ENCODE results near the gene SERTAD1.

GRCh38 chr19:40446263-40446784 is 20.5 kb upstream of the SERTAD1 start:
- TF ChIP-seq, protein P1, sequence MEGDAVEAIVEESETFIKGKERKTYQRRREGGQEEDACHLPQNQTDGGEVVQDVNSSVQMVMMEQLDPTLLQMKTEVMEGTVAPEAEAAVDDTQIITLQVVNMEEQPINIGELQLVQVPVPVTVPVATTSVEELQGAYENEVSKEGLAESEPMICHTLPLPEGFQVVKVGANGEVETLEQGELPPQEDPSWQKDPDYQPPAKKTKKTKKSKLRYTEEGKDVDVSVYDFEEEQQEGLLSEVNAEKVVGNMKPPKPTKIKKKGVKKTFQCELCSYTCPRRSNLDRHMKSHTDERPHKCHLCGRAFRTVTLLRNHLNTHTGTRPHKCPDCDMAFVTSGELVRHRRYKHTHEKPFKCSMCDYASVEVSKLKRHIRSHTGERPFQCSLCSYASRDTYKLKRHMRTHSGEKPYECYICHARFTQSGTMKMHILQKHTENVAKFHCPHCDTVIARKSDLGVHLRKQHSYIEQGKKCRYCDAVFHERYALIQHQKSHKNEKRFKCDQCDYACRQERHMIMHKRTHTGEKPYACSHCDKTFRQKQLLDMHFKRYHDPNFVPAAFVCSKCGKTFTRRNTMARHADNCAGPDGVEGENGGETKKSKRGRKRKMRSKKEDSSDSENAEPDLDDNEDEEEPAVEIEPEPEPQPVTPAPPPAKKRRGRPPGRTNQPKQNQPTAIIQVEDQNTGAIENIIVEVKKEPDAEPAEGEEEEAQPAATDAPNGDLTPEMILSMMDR (IDR thresholded peaks at IDR 0.05) = no peak
- TF ChIP-seq EZH2 (IDR thresholded peaks at IDR 0.05; ENCODE audit: borderline replicate concordance, insufficient read depth, low read depth, low read length, poor library complexity, severe bottlenecking) = no peak
